SK-N-SH (cell line): Measurements from ENCODE around the gene NCAPH2.

Experiments used
- CHD2 ChIP-seq: fragments of 150-350 bp; IDR thresholded peaks from 2 replicates; pipeline ENCODE4 v1.6.1; 2018; ENCODE audit warnings: low read length; ENCODE audit not compliant: partially characterized antibody
- CTCF ChIP-seq: fragments of 200-600 bp; sonication (generic); IDR thresholded peaks from 2 replicates; pipeline ENCODE4 v1.6.1; 2017; ENCODE audit warnings: antibody characterized with exemption, mild to moderate bottlenecking, moderate library complexity
- ZBTB33 ChIP-seq: IDR thresholded peaks from 2 replicates; pipeline ENCODE4 v1.4.0; 2012; ENCODE audit warnings: low read depth, borderline replicate concordance

GRCh38 chr22:50506611-50507420 is 1.2 kb upstream of the NCAPH2 start:
- TF ChIP-seq CTCF (no peak), ZBTB33 (no peak), CHD2 (no peak)
